Measurements from ENCODE around the gene CRHR1. TPM values are rescaled to one million over a fixed set of nuclear protein-coding genes. Genes with fewer than 3 reads are reported as not detected.
"Not testable (repeated sequence)": the region's sequence is repeated elsewhere in the genome, so short reads cannot be mapped to it uniquely, and the experiment has no call there.

The CRHR1 gene
- total RNA-seq, 1 experiment from 2014 or later = 1.6 TPM

DNA sequence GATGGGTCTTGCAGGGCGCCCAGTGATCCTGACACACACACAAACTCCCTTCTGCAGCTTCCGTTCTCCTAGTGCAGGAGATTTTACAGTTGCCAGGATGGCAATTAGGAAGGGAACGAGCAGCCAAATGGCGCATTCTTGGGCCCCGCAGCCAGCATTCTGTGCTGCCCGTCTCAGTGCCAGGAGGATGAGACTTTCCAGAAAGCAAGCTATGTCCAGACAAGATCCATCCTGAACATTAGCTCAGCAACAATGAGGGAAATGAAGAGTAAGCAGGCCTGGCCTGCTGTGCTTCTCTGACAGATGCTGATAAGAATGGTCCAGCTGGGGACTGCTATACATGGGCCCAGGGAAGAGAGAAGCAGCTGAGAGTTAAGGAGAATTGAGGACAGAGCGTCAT, 77.0 kb downstream of the CRHR1 start (continued):
- TF ChIP-seq, protein P1, sequence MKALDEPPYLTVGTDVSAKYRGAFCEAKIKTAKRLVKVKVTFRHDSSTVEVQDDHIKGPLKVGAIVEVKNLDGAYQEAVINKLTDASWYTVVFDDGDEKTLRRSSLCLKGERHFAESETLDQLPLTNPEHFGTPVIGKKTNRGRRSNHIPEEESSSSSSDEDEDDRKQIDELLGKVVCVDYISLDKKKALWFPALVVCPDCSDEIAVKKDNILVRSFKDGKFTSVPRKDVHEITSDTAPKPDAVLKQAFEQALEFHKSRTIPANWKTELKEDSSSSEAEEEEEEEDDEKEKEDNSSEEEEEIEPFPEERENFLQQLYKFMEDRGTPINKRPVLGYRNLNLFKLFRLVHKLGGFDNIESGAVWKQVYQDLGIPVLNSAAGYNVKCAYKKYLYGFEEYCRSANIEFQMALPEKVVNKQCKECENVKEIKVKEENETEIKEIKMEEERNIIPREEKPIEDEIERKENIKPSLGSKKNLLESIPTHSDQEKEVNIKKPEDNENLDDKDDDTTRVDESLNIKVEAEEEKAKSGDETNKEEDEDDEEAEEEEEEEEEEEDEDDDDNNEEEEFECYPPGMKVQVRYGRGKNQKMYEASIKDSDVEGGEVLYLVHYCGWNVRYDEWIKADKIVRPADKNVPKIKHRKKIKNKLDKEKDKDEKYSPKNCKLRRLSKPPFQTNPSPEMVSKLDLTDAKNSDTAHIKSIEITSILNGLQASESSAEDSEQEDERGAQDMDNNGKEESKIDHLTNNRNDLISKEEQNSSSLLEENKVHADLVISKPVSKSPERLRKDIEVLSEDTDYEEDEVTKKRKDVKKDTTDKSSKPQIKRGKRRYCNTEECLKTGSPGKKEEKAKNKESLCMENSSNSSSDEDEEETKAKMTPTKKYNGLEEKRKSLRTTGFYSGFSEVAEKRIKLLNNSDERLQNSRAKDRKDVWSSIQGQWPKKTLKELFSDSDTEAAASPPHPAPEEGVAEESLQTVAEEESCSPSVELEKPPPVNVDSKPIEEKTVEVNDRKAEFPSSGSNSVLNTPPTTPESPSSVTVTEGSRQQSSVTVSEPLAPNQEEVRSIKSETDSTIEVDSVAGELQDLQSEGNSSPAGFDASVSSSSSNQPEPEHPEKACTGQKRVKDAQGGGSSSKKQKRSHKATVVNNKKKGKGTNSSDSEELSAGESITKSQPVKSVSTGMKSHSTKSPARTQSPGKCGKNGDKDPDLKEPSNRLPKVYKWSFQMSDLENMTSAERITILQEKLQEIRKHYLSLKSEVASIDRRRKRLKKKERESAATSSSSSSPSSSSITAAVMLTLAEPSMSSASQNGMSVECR (CRISPR knock-in tag; IDR thresholded peaks at IDR 0.05; ENCODE audit: borderline replicate concordance) = no peak
- TF ChIP-seq NFE2L1 (CRISPR knock-in tag; IDR thresholded peaks at IDR 0.05) (no peak), NR3C1 (CRISPR knock-in tag; conservative IDR thresholded peaks at IDR 0.05; ENCODE audit: low read depth) (no peak), CREB1 (CRISPR knock-in tag; IDR thresholded peaks at IDR 0.05) (no peak), SMAD4 (CRISPR knock-in tag; IDR thresholded peaks at IDR 0.05) (no peak), FOXJ3 (CRISPR knock-in tag; IDR thresholded peaks at IDR 0.05; ENCODE audit: borderline replicate concordance) (no peak), RORB (CRISPR knock-in tag; IDR thresholded peaks at IDR 0.05) (no peak)
- TF ChIP-seq, protein P2, sequence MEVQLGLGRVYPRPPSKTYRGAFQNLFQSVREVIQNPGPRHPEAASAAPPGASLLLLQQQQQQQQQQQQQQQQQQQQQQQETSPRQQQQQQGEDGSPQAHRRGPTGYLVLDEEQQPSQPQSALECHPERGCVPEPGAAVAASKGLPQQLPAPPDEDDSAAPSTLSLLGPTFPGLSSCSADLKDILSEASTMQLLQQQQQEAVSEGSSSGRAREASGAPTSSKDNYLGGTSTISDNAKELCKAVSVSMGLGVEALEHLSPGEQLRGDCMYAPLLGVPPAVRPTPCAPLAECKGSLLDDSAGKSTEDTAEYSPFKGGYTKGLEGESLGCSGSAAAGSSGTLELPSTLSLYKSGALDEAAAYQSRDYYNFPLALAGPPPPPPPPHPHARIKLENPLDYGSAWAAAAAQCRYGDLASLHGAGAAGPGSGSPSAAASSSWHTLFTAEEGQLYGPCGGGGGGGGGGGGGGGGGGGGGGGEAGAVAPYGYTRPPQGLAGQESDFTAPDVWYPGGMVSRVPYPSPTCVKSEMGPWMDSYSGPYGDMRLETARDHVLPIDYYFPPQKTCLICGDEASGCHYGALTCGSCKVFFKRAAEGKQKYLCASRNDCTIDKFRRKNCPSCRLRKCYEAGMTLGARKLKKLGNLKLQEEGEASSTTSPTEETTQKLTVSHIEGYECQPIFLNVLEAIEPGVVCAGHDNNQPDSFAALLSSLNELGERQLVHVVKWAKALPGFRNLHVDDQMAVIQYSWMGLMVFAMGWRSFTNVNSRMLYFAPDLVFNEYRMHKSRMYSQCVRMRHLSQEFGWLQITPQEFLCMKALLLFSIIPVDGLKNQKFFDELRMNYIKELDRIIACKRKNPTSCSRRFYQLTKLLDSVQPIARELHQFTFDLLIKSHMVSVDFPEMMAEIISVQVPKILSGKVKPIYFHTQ (CRISPR knock-in tag; IDR thresholded peaks at IDR 0.05) = no peak

DNA sequence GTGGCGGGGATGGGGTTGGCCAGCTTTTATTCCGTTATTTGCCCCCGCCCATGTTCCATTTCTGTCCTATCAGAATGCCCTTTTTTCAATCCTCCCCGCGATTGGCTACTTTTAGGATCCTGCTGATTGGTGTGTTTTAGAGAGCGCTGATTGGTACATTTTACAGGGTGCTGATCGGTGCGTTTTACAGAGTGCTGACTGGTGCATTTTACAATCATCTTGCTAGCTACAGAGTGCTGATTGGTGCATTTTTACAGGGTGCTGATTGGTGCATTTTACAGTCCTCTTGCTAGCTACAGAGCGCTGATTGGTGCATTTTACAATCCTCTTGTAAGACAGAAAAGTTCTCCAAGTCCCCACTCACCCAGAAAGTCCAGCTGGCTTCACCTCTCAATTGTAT, 78.0 kb downstream of the CRHR1 start:
- H3K36me3 Mint-ChIP-seq; H3K27me3 Mint-ChIP-seq (ENCODE audit: low read depth); ATAC-seq; H3K4me3 Mint-ChIP-seq; H3K27ac Mint-ChIP-seq; POLR2A ChIA-PET; DNase-seq (ENCODE audit: low spot score); CTCF ChIA-PET: not testable (repeated sequence)
- Mint-ChIP-seq H3K4me1 (peaks cover 21% of the 10 kb centered on the region), H3K9me3 (peaks cover 24% of the 10 kb centered on the region)

DNA sequence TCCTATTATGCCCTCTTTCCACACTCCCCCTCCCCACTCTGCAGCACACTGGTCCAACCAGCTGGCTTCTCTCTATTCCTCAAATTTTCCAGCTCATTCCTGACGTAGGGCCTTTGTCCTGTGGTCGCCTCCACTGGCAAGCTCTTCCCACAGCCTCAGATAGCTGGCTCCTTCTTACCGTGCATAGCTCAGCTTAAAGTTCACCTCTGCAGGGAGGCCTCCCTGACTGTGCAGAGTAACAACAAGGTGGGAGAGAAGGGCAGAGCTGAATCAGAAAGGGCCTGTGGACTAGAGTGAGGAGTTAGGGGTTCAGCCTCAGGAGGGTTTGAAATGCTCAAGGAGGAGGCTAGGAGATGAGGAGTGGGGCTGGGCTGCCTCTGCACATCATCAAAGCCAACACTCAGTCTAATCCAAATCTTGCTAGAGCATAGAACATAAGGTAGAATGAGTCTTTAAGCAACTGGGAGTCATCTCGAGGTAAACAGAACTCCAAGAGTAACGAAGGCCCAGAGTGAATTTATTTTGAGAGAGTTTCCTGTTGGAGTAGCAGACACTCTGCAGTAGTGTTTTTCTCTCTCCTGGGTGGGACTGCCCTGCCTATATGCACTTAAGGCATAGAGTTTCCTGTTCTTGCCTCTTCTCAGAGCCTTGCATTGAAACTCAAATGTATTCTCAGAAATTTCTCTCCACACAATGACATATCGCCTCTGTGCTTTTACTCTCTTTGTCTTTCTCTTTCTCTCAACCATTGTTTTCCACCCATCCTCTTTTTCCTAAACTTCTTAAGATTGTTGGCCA, 79.9 kb downstream of the CRHR1 start:
- TF ChIP-seq SMAD3 (CRISPR knock-in tag; IDR thresholded peaks at IDR 0.05; ENCODE audit: borderline replicate concordance) = no peak
- no peak for TF ChIP-seq JUN (CRISPR knock-in tag; IDR thresholded peaks at IDR 0.05)
- no peak for TF ChIP-seq SOX15 (CRISPR knock-in tag; IDR thresholded peaks at IDR 0.05)
- TF ChIP-seq RORB (CRISPR knock-in tag; IDR thresholded peaks at IDR 0.05) = no peak
- no peak for TF ChIP-seq TCF7 (CRISPR knock-in tag; IDR thresholded peaks at IDR 0.05; ENCODE audit: low read depth)
- TF ChIP-seq, protein P3, sequence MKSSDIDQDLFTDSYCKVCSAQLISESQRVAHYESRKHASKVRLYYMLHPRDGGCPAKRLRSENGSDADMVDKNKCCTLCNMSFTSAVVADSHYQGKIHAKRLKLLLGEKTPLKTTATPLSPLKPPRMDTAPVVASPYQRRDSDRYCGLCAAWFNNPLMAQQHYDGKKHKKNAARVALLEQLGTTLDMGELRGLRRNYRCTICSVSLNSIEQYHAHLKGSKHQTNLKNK (CRISPR knock-in tag; IDR thresholded peaks at IDR 0.05) = no peak
- no peak for TF ChIP-seq NFYB (CRISPR knock-in tag; conservative IDR thresholded peaks at IDR 0.05; ENCODE audit: low read depth)
- TF ChIP-seq, protein P4, sequence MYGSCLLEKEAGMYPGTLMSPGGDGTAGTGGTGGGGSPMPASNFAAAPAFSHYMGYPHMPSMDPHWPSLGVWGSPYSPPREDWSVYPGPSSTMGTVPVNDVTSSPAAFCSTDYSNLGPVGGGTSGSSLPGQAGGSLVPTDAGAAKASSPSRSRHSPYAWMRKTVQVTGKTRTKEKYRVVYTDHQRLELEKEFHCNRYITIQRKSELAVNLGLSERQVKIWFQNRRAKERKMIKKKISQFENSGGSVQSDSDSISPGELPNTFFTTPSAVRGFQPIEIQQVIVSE (CRISPR knock-in tag; IDR thresholded peaks at IDR 0.05; ENCODE audit: borderline replicate concordance) = no peak
- TF ChIP-seq, protein P5, sequence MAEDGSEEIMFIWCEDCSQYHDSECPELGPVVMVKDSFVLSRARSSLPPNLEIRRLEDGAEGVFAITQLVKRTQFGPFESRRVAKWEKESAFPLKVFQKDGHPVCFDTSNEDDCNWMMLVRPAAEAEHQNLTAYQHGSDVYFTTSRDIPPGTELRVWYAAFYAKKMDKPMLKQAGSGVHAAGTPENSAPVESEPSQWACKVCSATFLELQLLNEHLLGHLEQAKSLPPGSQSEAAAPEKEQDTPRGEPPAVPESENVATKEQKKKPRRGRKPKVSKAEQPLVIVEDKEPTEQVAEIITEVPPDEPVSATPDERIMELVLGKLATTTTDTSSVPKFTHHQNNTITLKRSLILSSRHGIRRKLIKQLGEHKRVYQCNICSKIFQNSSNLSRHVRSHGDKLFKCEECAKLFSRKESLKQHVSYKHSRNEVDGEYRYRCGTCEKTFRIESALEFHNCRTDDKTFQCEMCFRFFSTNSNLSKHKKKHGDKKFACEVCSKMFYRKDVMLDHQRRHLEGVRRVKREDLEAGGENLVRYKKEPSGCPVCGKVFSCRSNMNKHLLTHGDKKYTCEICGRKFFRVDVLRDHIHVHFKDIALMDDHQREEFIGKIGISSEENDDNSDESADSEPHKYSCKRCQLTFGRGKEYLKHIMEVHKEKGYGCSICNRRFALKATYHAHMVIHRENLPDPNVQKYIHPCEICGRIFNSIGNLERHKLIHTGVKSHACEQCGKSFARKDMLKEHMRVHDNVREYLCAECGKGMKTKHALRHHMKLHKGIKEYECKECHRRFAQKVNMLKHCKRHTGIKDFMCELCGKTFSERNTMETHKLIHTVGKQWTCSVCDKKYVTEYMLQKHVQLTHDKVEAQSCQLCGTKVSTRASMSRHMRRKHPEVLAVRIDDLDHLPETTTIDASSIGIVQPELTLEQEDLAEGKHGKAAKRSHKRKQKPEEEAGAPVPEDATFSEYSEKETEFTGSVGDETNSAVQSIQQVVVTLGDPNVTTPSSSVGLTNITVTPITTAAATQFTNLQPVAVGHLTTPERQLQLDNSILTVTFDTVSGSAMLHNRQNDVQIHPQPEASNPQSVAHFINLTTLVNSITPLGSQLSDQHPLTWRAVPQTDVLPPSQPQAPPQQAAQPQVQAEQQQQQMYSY (CRISPR knock-in tag; IDR thresholded peaks at IDR 0.05) = no peak
- no peak for TF ChIP-seq ZNF416 (CRISPR knock-in tag; IDR thresholded peaks at IDR 0.05)
- TF ChIP-seq ATF1 (CRISPR knock-in tag; IDR thresholded peaks at IDR 0.05) = no peak
- TF ChIP-seq PRRX2 (CRISPR knock-in tag; IDR thresholded peaks at IDR 0.05) = no peak
- Mint-ChIP-seq H3K36me3 (no peaks in the 10 kb centered on the region), H3K27ac (no peak overlapping the region), H3K9me3 (peaks cover 29% of the 10 kb centered on the region), H3K4me1 (peaks cover 24% of the 10 kb centered on the region), H3K27me3 (ENCODE audit: low read depth) (peaks cover 10% of the 10 kb centered on the region), H3K4me3 (no peak overlapping the region)
- POLR2A ChIA-PET = no interaction called here
- CTCF ChIA-PET = interaction anchor here (0.8 to 1.7 kb wide), 7 partner anchors 12 to 349 kb away, joined by 3 to 7 read pairs (median 5); no protein-coding TSS in a partner anchor
- DNase-seq (ENCODE audit: low spot score) = no peak
- no peak for ATAC-seq
